Islet of Langerhans (tissue), 1 donor: Measurements from ENCODE around the gene MUC5B.

Experiments used
- FAIRE-seq: peaks from one replicate; lab custom pipeline; 2011; peaks lifted over from hg19 to GRCh38; lab: Jason Lieb, UNC

MUC5B gene

GRCh38 chr11:1302041-1302460, 79.2 kb downstream of the MUC5B start:
- FAIRE-seq: no peak

- FAIRE-seq: no peak
Measured at GRCh38 chr11:1302461-1303125, 79.7 kb downstream of the MUC5B start.

DNA sequence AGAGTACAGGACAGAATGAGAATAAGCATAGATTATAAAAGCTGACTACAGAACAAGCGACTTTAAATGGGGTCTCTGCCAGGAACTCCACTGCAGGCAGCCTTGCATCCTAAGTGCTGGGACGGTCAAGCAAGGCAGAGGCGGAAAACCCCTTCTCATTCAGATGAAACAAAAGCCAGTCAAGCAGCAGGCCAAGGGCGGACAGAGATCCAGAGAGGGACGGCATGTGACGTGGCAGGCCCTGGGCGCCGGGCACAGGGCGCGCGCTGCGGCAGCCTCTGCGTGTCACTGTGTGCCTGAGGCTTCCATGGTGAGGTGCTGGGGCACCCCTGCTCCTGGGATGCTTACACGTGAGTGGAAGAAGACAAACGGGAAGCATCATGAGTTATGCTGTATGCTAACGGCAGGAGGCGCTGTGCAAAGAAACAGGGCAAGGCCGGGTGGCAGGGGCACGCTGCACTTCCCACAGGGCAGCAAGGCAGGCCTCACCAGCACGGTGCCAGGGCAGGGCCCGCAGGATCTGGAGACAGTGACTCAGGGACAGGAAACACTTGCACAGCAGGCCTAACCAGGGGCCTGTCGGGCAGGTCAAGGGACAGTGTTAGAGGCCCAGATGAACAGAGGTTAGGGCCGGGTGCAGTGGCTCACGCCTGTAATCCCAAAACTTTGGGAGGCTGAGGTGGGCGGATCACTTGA, 80.4 kb downstream of the MUC5B start:
- no peak for FAIRE-seq

- no peak for FAIRE-seq
Measured at GRCh38 chr11:1303973-1304372, 81.1 kb downstream of the MUC5B start.

- FAIRE-seq: peak; percentile 33
Measured at GRCh38 chr11:1304380-1304779, 81.5 kb downstream of the MUC5B start.

GRCh38 chr11:1305063-1305495, 82.2 kb downstream of the MUC5B start:
- no peak for FAIRE-seq

DNA sequence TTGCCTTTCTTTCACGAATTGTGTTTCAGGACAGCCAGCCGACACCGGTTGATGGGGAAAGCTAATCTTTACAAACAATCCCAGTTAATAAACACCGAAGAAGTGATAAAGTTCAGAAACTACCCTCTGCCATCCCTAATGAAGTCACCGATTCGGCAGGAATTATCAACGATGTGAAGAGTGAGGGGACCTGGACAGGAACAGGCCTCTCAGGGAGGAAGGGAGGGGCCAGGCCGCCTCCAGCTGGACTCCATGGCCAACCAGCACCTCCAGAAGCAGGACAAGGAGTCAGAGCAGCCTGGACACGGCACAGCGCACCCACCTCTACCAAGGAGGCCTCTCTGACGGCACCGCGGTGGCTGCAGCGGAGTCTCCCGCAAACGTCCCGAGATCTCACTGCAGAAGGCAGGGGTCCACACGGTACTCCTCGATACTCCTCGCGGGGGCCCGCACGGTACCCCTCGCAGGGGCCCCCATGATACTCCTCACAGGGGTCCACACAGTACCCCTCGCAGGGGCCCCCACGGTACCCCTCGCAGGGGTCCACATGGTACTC, 82.7 kb downstream of the MUC5B start:
- FAIRE-seq: no peak

GRCh38 chr11:1306186-1307162, 83.6 kb downstream of the MUC5B start:
- no peak for FAIRE-seq

GRCh38 chr11:1307163-1307870, 84.5 kb downstream of the MUC5B start:
- FAIRE-seq: no peak

DNA sequence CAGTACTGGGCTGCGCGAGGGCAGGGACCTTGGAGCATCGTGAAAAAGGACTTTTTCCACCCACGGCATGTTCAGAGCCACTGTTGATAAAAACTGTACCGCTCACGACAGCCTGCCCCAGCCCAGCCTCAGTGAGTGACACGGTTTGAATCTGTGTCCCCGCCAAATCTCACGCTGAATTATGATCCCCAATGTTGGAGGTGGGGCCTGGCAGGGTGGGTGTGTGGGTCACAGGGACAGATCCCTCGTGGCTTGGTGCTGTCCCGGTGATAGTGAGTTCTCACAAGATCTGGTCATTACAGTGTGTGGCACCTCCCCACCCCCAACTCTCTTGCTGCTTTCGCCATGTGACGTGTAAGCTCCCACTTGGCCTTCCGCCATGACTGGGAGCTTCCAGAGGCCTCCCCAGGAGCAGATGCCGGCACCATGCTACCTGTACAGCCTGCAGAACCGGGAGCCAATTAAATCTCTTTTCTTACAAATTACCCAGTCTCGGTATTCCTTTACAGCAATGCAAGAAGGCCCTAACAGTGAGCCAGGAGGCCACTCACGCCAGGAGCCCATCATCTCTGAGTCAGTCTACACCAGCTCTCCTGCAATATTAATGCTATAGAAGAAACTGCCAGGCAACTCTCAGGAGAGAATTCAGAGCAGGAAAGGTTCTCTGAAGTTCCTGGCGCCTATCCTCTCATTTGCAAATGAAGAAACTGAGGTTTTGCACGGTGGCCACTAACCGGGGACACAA, 85.3 kb downstream of the MUC5B start:
- no peak for FAIRE-seq

- FAIRE-seq: no peak
Measured at GRCh38 chr11:1308743-1309497, 86.1 kb downstream of the MUC5B start.

GRCh38 chr11:1309498-1310317, 86.8 kb downstream of the MUC5B start, which contains the start of gene TOLLIP:
Gene TOLLIP (minus strand): TSS chr11:1309632. CDS start chr11:1309498, 134 bp downstream.
- no peak for FAIRE-seq

GRCh38 chr11:1310318-1310687, 87.4 kb downstream of the MUC5B start:
- FAIRE-seq: no peak

GRCh38 chr11:1310772-1311468, 88.1 kb downstream of the MUC5B start:
- FAIRE-seq: no peak
